GM19025 (cell line): ENCODE measurements around the gene ARL16.

Experiments used
- ATAC-seq: cut with Tn5 transposase; IDR thresholded peaks from one replicate; pipeline ENCODE4 v1.9.1; 2021; ENCODE audit warnings: mild to moderate bottlenecking, low read depth, moderate library complexity; ENCODE audit not compliant: unreplicated experiment

Gene ARL16

GRCh38 chr17:81713004-81713555, 29.5 kb upstream of the ARL16 start:
- no peak for ATAC-seq

GRCh38 chr17:81712468-81713003, 28.9 kb upstream of the ARL16 start:
- peak; percentile 19 for ATAC-seq

GRCh38 chr17:81711814-81712467, 28.3 kb upstream of the ARL16 start, which contains the start of gene SLC25A10:
TSS of gene SLC25A10 (plus strand) at chr17:81712284. CDS start at chr17:81712427, 143 bp downstream.
- ATAC-seq, result peak; percentile 78

GRCh38 chr17:81710514-81711308, 27.1 kb upstream of the ARL16 start:
- no peak for ATAC-seq

- no peak for ATAC-seq
Measured at GRCh38 chr17:81708739-81709185, 25.2 kb upstream of the ARL16 start.

DNA sequence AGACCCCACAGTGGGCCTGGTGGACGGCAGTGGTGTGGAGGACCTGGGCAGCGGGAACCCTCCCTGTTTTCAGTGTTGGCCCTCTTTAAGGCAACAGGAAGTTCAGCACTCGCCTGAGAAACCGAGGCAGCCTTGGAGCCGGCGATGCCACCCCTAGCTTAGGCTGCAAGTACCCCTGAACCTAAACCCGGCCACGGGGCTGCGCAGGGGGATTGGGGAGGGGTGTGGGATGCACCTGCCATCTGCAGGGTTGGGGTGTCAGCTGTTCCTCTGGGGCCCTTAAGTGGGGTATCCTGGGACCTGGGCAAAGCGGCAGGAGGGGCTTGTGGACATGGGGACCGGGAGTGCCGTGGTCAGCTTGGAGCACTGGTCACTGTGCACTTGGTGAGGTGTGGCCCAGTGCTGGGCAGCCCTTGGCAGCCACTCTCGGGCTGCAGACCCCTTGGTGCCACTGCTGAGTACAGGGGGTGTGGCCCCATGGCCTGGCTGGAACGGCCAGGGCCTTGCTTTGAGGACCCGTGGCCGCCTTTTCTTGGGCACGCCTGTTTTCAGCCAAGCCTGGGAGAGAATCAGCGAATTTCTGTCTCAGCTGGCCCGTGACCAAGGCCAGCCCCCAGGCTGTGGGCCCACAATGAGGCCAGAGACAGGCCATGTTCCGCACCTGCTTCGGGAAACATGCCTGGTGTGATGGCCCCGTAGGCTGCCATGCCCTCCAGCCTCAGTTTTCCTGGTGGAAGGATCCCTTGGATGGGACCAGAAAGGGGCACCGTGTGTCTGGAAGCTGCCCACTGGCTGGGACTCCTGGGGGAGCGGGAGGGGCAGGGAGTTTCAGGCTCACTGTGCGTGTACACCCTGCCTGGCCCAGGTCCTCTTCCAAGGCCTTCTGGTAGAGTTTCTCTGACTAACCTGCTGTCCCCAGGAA, 24.4 kb upstream of the ARL16 start:
- no peak for ATAC-seq

DNA sequence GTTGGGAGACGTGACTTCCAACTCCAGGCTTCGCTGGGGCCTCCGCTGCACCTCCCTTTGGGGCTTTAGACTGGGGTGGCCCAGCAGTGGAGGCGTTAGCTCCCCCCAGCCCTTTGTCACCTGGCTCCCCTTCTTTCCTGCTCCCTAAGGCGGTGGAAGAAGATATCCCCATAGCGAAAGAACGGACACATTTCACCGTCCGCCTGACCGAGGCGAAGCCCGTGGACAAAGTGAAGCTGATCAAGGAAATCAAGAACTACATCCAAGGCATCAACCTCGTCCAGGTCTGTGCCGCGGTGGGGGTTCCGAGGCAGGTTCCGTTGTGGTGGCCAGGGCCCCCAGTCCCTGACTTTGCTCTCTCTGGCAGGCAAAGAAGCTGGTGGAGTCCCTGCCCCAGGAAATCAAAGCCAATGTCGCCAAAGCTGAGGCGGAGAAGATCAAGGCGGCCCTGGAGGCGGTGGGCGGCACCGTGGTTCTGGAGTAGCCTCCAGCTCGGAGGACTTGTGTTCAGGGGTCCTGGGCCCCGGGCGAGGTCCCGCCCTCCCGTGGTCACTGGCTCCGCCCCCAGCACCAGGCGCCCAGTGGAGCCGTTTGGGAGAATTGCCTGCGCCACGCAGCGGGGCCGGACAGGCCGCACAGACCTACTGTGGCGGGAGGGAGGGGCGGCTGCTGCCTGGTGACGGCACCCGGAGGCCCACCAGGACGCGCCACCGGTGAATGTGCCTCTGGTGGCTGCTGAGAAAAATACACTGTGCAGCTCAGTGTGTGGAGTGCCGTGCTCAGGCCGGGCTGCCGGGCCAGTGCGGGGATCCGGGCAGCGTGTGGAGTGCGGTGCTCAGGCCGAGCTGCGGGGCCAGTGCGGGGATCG, 23.4 kb upstream of the ARL16 start:
- no peak for ATAC-seq

- no peak for ATAC-seq
Measured at GRCh38 chr17:81706232-81706611, 22.6 kb upstream of the ARL16 start.

DNA sequence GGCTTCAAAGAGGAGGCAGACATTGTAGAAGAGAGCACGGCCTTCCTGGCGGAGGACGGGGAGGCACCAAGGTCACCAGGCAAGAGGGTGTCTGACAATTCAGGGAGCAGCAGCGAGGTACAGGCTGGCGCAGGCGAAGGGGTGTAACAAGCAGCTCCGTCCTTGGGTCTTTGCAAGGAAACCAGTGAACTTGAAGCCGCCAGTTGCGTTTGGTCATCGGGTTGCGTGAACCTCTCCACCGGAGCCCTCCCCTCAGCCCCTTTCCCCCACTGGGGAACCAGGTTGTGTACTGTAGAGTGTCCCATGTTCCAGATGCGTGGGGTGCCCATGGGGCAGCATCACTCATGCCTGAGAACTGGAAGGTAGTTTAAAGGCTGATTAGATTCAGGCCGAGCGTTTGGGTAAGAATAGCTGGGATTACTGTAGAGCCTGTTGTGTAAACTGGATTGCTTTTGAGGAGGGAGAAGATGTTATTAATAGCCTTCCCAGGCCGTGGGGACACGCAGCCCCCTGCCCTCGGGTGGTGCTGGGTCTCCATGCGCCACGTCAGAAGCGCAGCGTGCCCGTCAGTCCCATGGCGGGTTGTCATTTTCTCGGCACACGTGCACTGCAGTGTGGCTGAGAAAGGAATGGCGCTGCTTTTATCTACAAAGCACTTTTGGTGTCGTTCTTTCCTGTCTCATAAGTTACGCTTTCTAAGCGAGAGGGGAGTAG, 22.1 kb upstream of the ARL16 start:
- ATAC-seq, result no peak

DNA sequence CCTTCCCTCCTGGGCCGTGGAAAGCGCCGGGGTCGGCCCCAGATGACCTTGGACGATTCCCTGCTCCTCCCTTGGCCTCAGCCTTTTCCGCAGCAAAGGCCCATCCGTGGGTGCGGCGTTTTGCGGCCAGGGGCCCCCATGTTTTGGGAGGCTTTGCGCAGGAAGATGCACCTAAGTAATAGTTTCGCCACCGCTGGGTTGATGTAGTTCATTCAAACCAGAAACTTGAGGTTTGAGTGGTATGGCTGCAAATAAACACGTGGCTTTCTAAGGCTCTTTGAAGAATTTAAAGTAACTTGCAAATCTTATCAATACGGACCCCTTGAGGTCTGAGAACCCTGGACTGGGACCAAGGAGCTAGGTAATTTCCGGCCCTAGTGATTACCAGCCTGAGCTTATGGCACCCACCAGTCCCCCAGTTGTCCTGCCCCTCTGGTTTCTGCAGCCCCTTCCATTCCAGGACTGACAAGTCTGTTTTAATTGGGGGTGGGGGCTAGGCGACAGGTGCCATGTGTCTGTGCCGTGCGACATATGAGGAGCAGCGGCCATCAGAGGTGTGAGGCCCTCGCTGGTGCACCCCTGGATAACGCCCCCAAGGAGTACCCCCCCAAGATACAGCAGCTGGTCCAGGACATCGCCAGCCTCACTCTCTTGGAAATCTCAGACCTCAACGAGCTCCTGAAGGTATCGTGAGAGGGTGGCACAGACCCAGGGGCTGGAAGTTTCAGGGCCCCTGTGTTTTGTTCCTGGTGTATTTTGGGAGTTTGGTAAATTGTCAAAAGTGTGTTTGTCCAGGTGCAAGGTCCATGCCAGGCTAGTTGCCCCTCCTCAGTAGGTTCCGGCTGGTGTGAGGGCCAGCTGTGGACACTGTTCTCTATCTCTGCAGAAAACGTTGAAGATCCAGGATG, 20.4 kb upstream of the ARL16 start:
- ATAC-seq, result no peak

- ATAC-seq, result peak; percentile 78
Measured at GRCh38 chr17:81702934-81703746, 19.5 kb upstream of the ARL16 start, which contains the start of gene MRPL12. TSS of gene MRPL12 (plus strand) at chr17:81703367. CDS start at chr17:81703502, 135 bp downstream.

- no peak for ATAC-seq
Measured at GRCh38 chr17:81701288-81702071, 17.9 kb upstream of the ARL16 start.

GRCh38 chr17:81700353-81701287, 17.0 kb upstream of the ARL16 start:
- ATAC-seq, result no peak

DNA sequence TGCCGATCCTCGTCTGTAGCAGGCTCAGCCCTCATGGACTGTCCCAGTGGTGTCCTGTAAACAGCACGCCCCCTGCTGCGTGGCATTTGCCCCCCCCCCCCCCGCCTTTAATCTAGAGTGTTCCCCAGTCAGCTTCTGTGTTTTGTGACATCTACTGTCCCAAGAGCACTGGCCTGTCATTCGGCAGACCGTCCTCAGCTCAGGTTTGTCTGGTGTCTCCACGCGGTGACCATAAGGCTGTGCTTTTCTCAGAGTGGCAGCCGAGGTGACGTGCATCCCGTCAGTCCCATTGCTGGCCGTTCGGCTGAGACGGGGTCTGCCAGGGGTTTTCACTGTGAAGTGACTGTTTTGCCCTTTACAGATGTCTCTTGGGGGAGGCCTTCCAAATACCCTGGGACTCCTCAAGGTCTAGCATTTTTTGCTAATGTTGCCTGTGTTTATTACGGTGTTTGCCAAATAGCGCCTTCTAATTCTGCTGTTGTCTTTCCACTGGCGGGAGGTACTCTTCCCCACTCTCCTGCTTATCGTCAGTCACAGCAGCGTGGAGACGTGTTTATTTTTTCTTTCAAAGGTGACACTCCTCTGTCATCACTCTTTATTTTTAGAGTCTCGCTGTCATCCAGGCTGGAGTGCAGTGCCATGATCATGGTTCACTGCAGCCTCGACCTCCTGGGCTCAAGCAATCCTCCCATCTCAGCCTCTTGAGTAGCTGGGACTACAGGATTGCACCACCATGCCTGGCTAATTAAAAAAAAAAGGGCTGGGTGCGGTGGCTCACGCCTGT, 13.9 kb upstream of the ARL16 start:
- no peak for ATAC-seq
